CD4-positive, alpha-beta T cell (primary cell): Measurements from ENCODE around the gene CREB3L2. TPM values are rescaled to one million over a fixed set of nuclear protein-coding genes. Genes with fewer than 3 reads are reported as not detected.

Source experiments
- ATAC-seq: fragments of 200-7000 bp; cut with Tn5 transposase; one replicate; pipeline ENCODE4 v1.10.0; 2022; ENCODE audit warnings: mild to moderate bottlenecking; ENCODE audit not compliant: poor library complexity
- CTCF ChIA-PET: fragments of 350-600 bp; sonication (Branson Sonifier 250); formaldehyde crosslinking; loops from one replicate; lab custom pipeline; 2021; ENCODE audit warnings: antibody characterized with exemption, inconsistent platforms; lab: Charles Lee
- POLR2A ChIA-PET: fragments of 350-600 bp; sonication (Branson Sonifier 250); formaldehyde crosslinking; loops from one replicate; lab custom pipeline; 2021; ENCODE audit warnings: antibody characterized with exemption, inconsistent platforms; lab: Charles Lee
- DNase-seq, 14 experiments: peaks; one replicate each; pipeline ENCODE4 v3.0.0-alpha.2; 2013 to 2020; ENCODE audit warnings: mixed read lengths in 2 of 14
- H3K27ac ChIP-seq, 2 donors: one replicate each; pipeline versions ENCODE4 v1.5.1 to v1.7.0; 2013; ENCODE audit warnings: low read length in 2 of 2, low read depth in 1 of 2, mild to moderate bottlenecking in 1 of 2
- H3K27me3 ChIP-seq, 2 experiments: 1 replicate in 1 of 2; 2 replicates in 1 of 2; pipeline versions ENCODE4 v1.6.1 to v1.7.0; 2013; ENCODE audit warnings: low read length in 2 of 2, control low read depth in 1 of 2, mild to moderate bottlenecking in 1 of 2, moderate library complexity in 1 of 2; ENCODE audit not compliant: insufficient read depth in 2 of 2, control insufficient read depth in 1 of 2
- H3K36me3 ChIP-seq: one replicate; pipeline ENCODE4 v1.6.1; 2013; ENCODE audit warnings: low read length, control low read depth; ENCODE audit not compliant: insufficient read depth
- H3K4me1 ChIP-seq: one replicate; pipeline ENCODE4 v1.6.1; 2013; ENCODE audit warnings: low read length, control low read depth; ENCODE audit not compliant: insufficient read depth
- H3K4me3 ChIP-seq: one replicate; pipeline ENCODE4 v1.5.1; 2013; ENCODE audit warnings: mild to moderate bottlenecking, low read length, moderate library complexity
- H3K9me3 ChIP-seq, 2 experiments: 1 replicate in 1 of 2; 2 replicates in 1 of 2; pipeline versions ENCODE4 v1.6.1 to v1.7.0; 2013; ENCODE audit warnings: low read length in 2 of 2, mild to moderate bottlenecking in 2 of 2, control low read depth in 1 of 2, moderate library complexity in 1 of 2; ENCODE audit not compliant: control insufficient read depth in 1 of 2, insufficient read depth in 1 of 2
- H3K27ac Mint-ChIP-seq: one replicate; pipeline ENCODE4 v1.8.0; 2020; ENCODE audit warnings: mixed read lengths
- H3K27me3 Mint-ChIP-seq: one replicate; pipeline ENCODE4 v1.8.0; 2021; ENCODE audit warnings: mixed read lengths
- H3K36me3 Mint-ChIP-seq: one replicate; pipeline ENCODE4 v1.8.0; 2021; ENCODE audit warnings: low read depth, mixed read lengths
- H3K4me1 Mint-ChIP-seq: one replicate; pipeline ENCODE4 v1.8.0; 2021; ENCODE audit warnings: low read depth, mixed read lengths
- H3K4me3 Mint-ChIP-seq: one replicate; pipeline ENCODE4 v1.8.0; 2020; ENCODE audit warnings: mild to moderate bottlenecking, mixed read lengths
- H3K9me3 Mint-ChIP-seq: one replicate; pipeline ENCODE4 v1.8.0; 2020; ENCODE audit warnings: mixed read lengths
- CTCF ChIP-seq: fragments of 200-600 bp; IDR thresholded peaks from one replicate; pipeline ENCODE4 v1.8.0; 2022; ENCODE audit warnings: antibody characterized with exemption, mild to moderate bottlenecking
- intact Hi-C, 2 experiments: fragments of 100-400 bp; cut with DNase I in 1 of 2; cut with micrococcal nuclease in 1 of 2; formaldehyde crosslinking; loops; one replicate each; pipeline versions ENCODE4 v1.15.1 to v1.9.0; 2023 to 2025; cut with DNase I, micrococcal nuclease
- total RNA-seq, 174 experiments: library from RNA in 2 of 174; stranded (reverse) in 2 of 174; gene quantifications; one replicate each; pipeline ENCODE4 v1.2.3 and lab custom pipeline; 2021 to 2026

The CREB3L2 gene
- total RNA-seq, 2 experiments from 2014 or later, result 11.7 to 12.9 TPM

GRCh38 chr7:137936509-137937201, 65.2 kb downstream of the CREB3L2 start:
- no peak for TF ChIP-seq CTCF
- H3K4me3 ChIP-seq, result no peak overlapping the region
- peaks cover 36% of the 10 kb centered on the region for H3K4me1 ChIP-seq
- ChIA-PET POLR2A (interaction anchor here (5.1 kb wide), 1 partner anchor 64 kb away, joined by 35 read pairs; the partner anchor contains the start of gene CREB3L2), CTCF (interaction anchor here (1.2 kb wide), 1 partner anchor 30 kb away, joined by 3 read pairs; no protein-coding TSS in a partner anchor)
- no peaks in the 10 kb centered on the region for H3K27me3 ChIP-seq
- H3K4me3 Mint-ChIP-seq, result no peak overlapping the region
- H3K9me3 Mint-ChIP-seq, result no peaks in the 10 kb centered on the region
- H3K36me3 ChIP-seq, result no peaks in the 10 kb centered on the region
- peak overlapping the region in 1 of 2 donors; percentile 83 for H3K27ac ChIP-seq
- H3K36me3 Mint-ChIP-seq, result peaks cover 12% of the 10 kb centered on the region
- H3K9me3 ChIP-seq, result no peaks in the 10 kb centered on the region
- H3K27ac Mint-ChIP-seq, result peak overlapping the region; percentile 86
- no peak for DNase-seq
- H3K4me1 Mint-ChIP-seq, result peaks cover 48% of the 10 kb centered on the region
- no peak for ATAC-seq
- intact Hi-C loops, result no loop called here
- no peaks in the 10 kb centered on the region for H3K27me3 Mint-ChIP-seq

- CTCF ChIA-PET, result interaction anchor here (1.6 kb wide), 1 partner anchor 66 kb away, joined by 4 read pairs; the partner anchor contains the start of gene CREB3L2
- no peak for ATAC-seq
These were observed 65.9 kb downstream of the CREB3L2 start for GRCh38 chr7:137935884-137936508.

More at GRCh38 chr7:137935884-137936508, 65.9 kb downstream of the CREB3L2 start:
- intact Hi-C loops, result no loop called here
- Mint-ChIP-seq H3K36me3 (peaks cover 13% of the 10 kb centered on the region), H3K27me3 (no peaks in the 10 kb centered on the region), H3K27ac (peak overlapping the region; percentile 86), H3K4me1 (peaks cover 48% of the 10 kb centered on the region), H3K9me3 (no peaks in the 10 kb centered on the region), H3K4me3 (peak overlapping the region; percentile 71)
- Histone ChIP-seq H3K9me3 (no peaks in the 10 kb centered on the region), H3K27me3 (no peaks in the 10 kb centered on the region), H3K36me3 (no peaks in the 10 kb centered on the region), H3K4me1 (peaks cover 36% of the 10 kb centered on the region), H3K4me3 (peak overlapping the region; percentile 50), H3K27ac (peak overlapping the region in 1 of 2 donors; percentile 83)
- DNase-seq, result peak in 5 of 14 experiments; percentile 1 to 64 (median 59)
- POLR2A ChIA-PET, result interaction anchor here (1.0 to 5.1 kb wide), 2 partner anchors 64 to 817 kb away, joined by 3 to 35 read pairs; partner anchors contain the start of gene CREB3L2
- TF ChIP-seq CTCF, result no peak
